Measurements from ENCODE around the gene KRT74.

KRT74 gene

DNA sequence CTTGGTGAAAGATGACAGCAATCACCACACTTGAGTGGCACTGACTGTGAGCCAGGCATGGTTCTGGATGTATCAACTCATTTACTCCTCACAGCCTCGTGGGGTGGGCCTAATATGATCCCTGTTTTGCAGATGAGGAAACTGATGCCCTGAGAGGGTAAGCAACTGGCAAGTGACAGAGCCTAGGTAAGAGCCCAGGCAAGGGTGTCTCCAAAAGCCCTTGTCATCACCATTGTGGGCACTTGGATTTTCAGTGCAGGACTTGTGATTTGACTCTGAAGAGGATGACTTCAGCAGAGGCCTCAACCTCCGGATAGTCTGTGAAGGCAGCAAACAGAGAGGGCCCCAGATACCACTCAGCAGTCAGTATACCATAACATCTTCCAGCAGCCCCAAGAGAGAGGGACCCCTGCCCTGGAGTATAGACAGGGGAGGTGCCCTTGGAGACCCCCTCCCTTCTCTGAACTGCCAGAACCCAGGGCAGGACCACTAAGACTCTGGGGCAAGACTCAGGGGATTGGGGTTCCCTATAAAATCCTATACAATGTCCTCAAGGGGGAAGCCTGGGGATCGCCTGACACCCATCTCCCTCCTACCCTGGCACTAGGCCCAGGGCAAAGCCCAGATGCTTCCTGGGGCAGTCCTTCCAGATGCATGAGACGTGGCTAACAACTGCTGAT lies 46.4 kb downstream of the KRT74 start:
- TF ChIP-seq, protein P1, sequence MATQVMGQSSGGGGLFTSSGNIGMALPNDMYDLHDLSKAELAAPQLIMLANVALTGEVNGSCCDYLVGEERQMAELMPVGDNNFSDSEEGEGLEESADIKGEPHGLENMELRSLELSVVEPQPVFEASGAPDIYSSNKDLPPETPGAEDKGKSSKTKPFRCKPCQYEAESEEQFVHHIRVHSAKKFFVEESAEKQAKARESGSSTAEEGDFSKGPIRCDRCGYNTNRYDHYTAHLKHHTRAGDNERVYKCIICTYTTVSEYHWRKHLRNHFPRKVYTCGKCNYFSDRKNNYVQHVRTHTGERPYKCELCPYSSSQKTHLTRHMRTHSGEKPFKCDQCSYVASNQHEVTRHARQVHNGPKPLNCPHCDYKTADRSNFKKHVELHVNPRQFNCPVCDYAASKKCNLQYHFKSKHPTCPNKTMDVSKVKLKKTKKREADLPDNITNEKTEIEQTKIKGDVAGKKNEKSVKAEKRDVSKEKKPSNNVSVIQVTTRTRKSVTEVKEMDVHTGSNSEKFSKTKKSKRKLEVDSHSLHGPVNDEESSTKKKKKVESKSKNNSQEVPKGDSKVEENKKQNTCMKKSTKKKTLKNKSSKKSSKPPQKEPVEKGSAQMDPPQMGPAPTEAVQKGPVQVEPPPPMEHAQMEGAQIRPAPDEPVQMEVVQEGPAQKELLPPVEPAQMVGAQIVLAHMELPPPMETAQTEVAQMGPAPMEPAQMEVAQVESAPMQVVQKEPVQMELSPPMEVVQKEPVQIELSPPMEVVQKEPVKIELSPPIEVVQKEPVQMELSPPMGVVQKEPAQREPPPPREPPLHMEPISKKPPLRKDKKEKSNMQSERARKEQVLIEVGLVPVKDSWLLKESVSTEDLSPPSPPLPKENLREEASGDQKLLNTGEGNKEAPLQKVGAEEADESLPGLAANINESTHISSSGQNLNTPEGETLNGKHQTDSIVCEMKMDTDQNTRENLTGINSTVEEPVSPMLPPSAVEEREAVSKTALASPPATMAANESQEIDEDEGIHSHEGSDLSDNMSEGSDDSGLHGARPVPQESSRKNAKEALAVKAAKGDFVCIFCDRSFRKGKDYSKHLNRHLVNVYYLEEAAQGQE (IDR thresholded peaks at IDR 0.05; ENCODE audit: low read depth): no peak
- TF ChIP-seq CREB1 (IDR thresholded peaks at IDR 0.05; ENCODE audit: low read depth): no peak
- TF ChIP-seq TAF1 (IDR thresholded peaks at IDR 0.05; ENCODE audit: low read depth): no peak
- TF ChIP-seq FOXM1 (IDR thresholded peaks at IDR 0.05; ENCODE audit: borderline replicate concordance, low read depth): no peak
- no peak for TF ChIP-seq EGR1 (IDR thresholded peaks at IDR 0.05)
- TF ChIP-seq, protein P2, sequence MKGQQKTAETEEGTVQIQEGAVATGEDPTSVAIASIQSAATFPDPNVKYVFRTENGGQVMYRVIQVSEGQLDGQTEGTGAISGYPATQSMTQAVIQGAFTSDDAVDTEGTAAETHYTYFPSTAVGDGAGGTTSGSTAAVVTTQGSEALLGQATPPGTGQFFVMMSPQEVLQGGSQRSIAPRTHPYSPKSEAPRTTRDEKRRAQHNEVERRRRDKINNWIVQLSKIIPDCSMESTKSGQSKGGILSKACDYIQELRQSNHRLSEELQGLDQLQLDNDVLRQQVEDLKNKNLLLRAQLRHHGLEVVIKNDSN (IDR thresholded peaks at IDR 0.05): no peak
- TF ChIP-seq EP300 (IDR thresholded peaks at IDR 0.05; ENCODE audit: borderline replicate concordance): no peak
- TF ChIP-seq, protein P3, sequence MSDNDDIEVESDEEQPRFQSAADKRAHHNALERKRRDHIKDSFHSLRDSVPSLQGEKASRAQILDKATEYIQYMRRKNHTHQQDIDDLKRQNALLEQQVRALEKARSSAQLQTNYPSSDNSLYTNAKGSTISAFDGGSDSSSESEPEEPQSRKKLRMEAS (IDR thresholded peaks at IDR 0.05): no peak
- TF ChIP-seq RAD21 (IDR thresholded peaks at IDR 0.05; ENCODE audit: low read depth): no peak

DNA sequence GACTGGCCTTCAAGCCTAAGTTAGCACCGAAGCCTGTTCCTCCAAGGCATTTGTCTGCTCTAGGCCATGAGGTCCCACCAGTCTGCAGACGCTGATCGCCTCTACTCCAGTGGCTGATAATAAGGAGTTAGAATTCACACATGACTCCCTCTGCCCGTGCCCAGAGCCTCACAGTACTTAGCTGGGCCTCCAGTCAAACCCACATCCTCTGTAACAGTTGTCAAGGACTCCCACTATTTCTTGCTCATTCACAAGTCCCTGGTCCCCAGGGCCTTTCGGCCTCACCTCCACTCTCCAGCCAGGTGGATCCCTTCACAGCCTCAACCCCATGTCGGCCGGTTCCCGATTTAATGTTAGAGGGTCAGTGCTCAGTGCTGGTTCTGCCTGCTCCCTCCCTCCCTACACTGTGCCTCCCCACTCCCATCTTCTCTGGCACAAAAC lies 47.1 kb downstream of the KRT74 start:
- TF ChIP-seq, protein P3 (IDR thresholded peaks at IDR 0.05): no peak
- no peak for TF ChIP-seq NFIC (IDR thresholded peaks at IDR 0.05)
- TF ChIP-seq TEAD4 (IDR thresholded peaks at IDR 0.05): no peak
- TF ChIP-seq, protein P2 (IDR thresholded peaks at IDR 0.05): no peak
- TF ChIP-seq EP300 (IDR thresholded peaks at IDR 0.05; ENCODE audit: borderline replicate concordance): no peak
- no peak for TF ChIP-seq RAD21 (IDR thresholded peaks at IDR 0.05; ENCODE audit: low read depth)
- TF ChIP-seq TAF1 (IDR thresholded peaks at IDR 0.05; ENCODE audit: low read depth): no peak
- TF ChIP-seq FOXM1 (IDR thresholded peaks at IDR 0.05; ENCODE audit: borderline replicate concordance, low read depth): no peak
- TF ChIP-seq ZBTB7A (IDR thresholded peaks at IDR 0.05; ENCODE audit: low read depth): no peak
- TF ChIP-seq YY1 (IDR thresholded peaks at IDR 0.05; ENCODE audit: low read depth): no peak
- TF ChIP-seq, protein P1 (IDR thresholded peaks at IDR 0.05; ENCODE audit: low read depth): no peak
- TF ChIP-seq EGR1 (IDR thresholded peaks at IDR 0.05): no peak
- TF ChIP-seq CREB1 (IDR thresholded peaks at IDR 0.05; ENCODE audit: low read depth): no peak
- TF ChIP-seq TCF12 (IDR thresholded peaks at IDR 0.05; ENCODE audit: low read depth): no peak
- TF ChIP-seq CEBPB (IDR thresholded peaks at IDR 0.05): no peak

DNA sequence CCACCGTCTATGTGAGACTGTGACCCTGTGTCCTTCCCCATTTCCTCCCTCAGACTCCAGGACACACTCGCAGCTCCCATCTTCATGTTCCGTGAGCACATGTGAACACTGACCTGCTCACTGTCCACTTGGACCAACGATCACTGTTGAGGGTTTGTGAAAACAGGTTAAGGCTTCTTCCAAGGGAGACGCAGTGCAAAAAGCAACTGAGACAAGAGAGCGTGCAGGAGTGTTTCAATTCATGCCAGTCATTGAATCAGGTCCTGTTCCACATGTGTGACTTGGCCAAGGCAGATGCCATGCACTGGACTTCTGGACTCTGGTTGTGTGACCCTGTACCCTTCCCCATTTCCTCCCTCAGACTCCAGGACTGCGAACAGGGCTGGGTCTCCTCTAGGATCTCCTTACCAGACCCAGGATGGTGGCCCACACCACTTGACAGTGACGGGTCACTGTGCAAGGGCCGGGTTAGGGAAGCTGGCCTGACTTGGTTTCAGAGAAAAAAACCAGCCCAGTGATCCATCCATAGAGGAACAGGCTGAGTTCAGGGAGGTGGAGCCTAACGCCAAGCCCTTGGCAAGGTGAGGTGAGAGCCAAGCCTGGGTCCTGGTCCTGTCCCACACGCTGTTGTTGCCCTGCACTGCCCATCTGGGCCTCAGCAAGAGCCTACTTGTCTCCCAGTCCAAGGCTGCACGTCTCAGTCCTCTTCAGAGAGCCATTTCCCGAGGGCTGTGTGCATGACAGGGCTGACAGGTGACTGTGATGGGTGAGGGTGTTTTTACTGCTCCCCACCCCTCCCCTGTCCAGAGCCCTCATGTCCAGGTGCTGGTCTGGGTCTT lies 47.8 kb downstream of the KRT74 start:
- TF ChIP-seq YY1 (IDR thresholded peaks at IDR 0.05; ENCODE audit: low read depth) (no peak), RAD21 (IDR thresholded peaks at IDR 0.05; ENCODE audit: low read depth) (no peak)
- TF ChIP-seq, protein P2 (IDR thresholded peaks at IDR 0.05): no peak

DNA sequence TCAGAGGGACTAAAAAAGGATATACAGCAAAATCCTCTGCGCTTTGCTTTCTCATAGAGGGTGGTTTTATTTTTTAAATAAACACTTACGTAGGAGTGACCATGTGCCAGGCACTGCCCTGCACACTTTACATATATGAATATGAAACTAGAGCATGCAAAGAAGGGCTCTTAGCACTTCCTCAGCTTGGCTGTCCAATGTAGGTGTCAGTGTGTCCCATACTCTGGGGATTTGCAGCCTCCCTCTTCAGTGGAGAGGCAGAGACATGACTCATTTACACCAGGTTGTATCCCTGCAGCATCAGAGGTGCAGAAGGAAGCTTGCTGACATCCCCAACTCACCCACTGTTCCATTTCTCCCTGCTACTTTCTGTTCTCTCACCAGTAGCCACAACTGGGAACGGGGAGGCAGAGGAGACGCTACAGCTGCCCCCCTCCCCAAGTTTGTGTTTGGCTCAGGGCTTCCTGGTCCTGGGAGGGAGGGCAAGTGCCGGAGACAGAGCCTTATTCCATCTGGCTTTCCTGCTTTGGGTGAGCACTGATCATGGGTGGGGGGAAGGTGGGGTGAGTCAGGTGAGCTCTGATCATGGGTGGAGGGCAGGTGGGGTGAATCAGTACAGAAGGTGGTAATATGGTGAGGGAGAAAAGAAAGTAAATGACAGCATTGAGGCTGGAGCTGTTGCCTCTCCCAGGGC lies 48.6 kb downstream of the KRT74 start:
- TF ChIP-seq, protein P1 (IDR thresholded peaks at IDR 0.05; ENCODE audit: low read depth): no peak
- no peak for TF ChIP-seq NFIC (IDR thresholded peaks at IDR 0.05)
- no peak for TF ChIP-seq EGR1 (IDR thresholded peaks at IDR 0.05)
- TF ChIP-seq CREB1 (IDR thresholded peaks at IDR 0.05; ENCODE audit: low read depth): no peak
- 0 out of 2 replicates have a peak, but pooled peaks have one; percentile 12 for TF ChIP-seq TCF12 (IDR thresholded peaks at IDR 0.05; ENCODE audit: low read depth)
- TF ChIP-seq, protein P3 (IDR thresholded peaks at IDR 0.05): no peak
